ENCODE measurements around the gene CCL3. TPM values are rescaled to one million over a fixed set of nuclear protein-coding genes. Genes with fewer than 3 reads are reported as not detected.

CCL3 gene
- total RNA-seq (ENCODE audit: low replicate concordance): 0.18 TPM in 1 of 2 replicates, not detected in the other

DNA sequence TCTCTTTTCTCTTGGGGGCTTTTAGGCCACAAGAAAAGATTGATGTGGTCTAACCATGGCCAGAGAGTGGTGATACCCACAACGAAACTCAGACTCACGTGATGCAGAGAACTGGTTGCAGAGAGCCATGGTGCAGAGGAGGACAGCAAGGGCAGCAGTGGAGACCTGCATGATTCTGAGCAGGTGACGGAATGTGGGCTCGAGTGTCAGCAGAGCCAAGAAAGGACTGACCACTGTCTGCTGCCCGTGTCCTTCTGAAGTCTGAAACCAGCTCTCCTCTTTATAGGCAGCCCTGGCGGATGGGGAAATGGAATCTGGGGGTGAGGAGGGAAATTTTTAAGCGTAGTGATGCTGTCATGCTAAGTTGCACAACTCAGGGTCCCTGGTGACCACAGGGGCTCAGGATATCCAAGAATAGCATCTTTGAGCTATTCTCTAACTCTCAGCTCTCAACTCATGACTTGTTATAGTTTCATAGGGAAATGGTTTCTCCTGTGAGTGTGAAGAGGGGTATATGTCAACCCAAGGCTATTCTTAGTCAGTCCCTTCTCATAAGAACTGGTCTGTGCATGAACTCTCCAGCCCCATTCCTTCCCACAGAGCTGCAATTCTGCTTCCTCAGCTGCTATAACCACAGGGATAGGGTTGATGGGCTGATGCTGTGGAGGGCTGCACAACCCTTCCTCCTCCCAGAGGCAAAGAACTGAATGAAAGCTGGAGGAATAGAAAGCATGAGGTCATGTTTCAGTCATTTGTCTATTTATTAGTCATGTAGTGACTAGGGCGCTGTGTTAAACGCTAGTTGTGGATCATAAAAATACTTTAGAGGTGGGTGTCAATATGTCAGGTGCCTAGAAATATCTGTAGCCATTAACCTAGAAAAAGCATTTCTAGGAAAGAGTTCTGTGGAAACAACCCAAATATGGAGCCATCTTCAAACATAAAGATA, at the start of gene CCL3:
Gene CCL3, minus strand, starts transcription at position 256 of the 949 bp plus-strand sequence. Its CDS starts 85 bp downstream, at position 171.
- DNase-seq (ENCODE audit: low read depth): no peak
- H3K4me3 ChIP-seq (ENCODE audit: low read depth, low read length): no peak within 1 kb of the TSS
- TF ChIP-seq, protein P1, sequence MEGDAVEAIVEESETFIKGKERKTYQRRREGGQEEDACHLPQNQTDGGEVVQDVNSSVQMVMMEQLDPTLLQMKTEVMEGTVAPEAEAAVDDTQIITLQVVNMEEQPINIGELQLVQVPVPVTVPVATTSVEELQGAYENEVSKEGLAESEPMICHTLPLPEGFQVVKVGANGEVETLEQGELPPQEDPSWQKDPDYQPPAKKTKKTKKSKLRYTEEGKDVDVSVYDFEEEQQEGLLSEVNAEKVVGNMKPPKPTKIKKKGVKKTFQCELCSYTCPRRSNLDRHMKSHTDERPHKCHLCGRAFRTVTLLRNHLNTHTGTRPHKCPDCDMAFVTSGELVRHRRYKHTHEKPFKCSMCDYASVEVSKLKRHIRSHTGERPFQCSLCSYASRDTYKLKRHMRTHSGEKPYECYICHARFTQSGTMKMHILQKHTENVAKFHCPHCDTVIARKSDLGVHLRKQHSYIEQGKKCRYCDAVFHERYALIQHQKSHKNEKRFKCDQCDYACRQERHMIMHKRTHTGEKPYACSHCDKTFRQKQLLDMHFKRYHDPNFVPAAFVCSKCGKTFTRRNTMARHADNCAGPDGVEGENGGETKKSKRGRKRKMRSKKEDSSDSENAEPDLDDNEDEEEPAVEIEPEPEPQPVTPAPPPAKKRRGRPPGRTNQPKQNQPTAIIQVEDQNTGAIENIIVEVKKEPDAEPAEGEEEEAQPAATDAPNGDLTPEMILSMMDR (IDR thresholded peaks at IDR 0.05; ENCODE audit: insufficient read depth, low read length): no peak

DNA sequence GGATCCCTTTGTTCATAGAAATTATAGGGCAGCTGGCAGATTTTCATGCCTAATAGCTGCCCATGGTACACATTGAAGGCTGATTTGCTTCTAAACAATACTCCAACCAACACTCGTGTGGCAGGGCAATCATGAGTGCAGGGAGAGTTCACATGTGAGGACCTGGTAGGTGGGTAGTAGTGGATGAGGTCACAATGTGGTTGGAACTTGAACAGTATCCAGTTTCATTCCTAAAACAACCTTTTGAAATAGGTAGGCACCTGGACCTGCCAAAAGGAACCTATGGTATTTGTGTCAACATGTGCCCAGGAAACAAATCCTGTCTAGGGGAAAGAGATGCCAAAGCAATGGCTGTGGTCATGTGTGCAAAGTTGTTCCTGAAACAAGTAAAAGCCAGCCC, 46.5 kb upstream of the CCL3 start:
- TF ChIP-seq, protein P1 (IDR thresholded peaks at IDR 0.05; ENCODE audit: insufficient read depth, low read length): no peak
- no peak overlapping the region for H3K4me3 ChIP-seq (ENCODE audit: low read depth, low read length)
- no peak for DNase-seq (ENCODE audit: low read depth)

DNA sequence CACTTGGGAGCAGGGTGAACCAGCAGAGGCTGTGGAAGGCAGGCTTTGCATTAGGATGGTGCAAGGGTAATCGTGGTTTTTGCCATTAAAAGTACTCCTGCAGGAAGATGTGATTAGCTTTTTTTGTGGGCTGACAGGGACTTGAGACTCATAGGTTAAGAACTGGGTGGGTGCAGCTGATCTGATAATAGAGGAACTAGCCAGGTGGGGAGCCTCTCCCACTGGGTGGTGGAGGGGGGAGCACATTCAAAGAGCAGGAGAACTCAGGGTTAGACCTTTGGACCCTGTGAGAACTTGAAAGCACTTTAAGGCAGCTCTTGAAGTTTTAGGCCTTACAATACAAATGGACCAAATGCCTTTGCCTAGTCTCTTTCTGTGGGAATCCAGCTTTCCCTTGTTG, 46.1 kb upstream of the CCL3 start:
- H3K4me3 ChIP-seq (ENCODE audit: low read depth, low read length): no peak overlapping the region
- TF ChIP-seq, protein P1 (IDR thresholded peaks at IDR 0.05; ENCODE audit: insufficient read depth, low read length): no peak
- no peak for DNase-seq (ENCODE audit: low read depth)

- no peak overlapping the region for H3K4me3 ChIP-seq (ENCODE audit: low read depth, low read length)
- no peak for DNase-seq (ENCODE audit: low read depth)
- TF ChIP-seq, protein P1 (IDR thresholded peaks at IDR 0.05; ENCODE audit: insufficient read depth, low read length): no peak
Observed at GRCh38 chr17:36135465-36135864, 45.5 kb upstream of the CCL3 start.

DNA sequence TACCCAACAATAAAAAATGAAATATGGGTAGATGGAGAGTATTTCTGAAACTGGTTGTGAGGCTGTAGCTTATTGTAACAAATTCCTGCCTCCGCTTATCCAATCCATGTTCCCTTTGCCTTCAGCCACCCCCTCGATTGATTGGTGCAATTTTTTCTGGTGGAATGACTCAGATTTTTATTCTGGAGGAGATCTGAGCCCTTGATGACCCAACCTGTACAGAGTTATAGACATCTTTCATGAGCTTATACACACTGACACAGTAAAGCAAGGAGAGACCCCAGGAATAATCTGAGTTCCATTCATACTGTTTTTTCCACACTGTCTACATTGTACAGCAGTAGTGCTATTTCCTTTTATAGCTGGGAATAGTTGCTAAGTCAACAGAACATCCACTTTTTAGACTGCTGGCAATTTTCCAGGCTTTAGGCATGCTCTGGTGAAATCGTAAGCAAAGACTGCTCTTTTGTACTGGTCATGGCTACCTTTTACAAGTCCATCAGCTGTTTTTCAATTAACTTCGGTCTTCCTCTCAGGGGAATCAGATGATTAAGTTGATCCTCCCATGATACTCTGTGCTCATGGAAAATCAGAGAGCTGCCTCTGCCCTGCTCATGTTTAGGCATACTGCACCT, 43.8 kb upstream of the CCL3 start:
- no peak overlapping the region for H3K4me3 ChIP-seq (ENCODE audit: low read depth, low read length)
- peak; percentile 16 for DNase-seq (ENCODE audit: low read depth)
- TF ChIP-seq, protein P1 (IDR thresholded peaks at IDR 0.05; ENCODE audit: insufficient read depth, low read length): no peak

DNA sequence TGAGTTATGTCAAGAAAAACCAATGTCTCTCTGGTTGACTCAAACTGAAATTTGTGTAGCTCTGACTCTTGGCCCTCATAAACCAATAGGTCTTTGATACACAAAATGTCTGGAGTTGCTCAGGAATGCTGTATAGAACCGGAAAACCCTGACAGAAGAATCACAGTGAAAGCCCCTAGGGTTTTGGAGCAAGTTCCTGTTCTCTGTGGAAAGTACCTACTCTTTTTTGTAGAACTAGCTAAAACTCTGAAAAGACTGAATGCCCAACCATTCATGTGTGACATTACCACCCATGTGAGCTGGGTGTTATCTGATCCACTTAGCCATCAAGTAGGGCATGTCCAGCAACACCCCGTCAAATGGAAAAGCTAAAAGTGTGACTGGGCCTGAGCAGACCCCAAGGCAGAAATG, 42.5 kb upstream of the CCL3 start:
- TF ChIP-seq, protein P1 (IDR thresholded peaks at IDR 0.05; ENCODE audit: insufficient read depth, low read length): no peak
- DNase-seq (ENCODE audit: low read depth): no peak
- H3K4me3 ChIP-seq (ENCODE audit: low read depth, low read length): no peak overlapping the region

All from fibroblast of the aortic adventitia (primary cell).